ENCODE measurements around the gene PTGES2.

The PTGES2 gene

GRCh38 chr9:128127568-128127989 is at the start of gene PTGES2:
PTGES2 (minus strand) TSS chr9:128127729; CDS start chr9:128127717, 12 bp downstream.
- no peak for TF ChIP-seq JUND (IDR thresholded peaks at IDR 0.05; ENCODE audit: low read depth)
- peak; percentile 48 to 94 for DNase-seq (ENCODE audit: low read depth in 1 of 2, low spot score in 1 of 2)
- in situ Hi-C loops (cut with HindIII; ENCODE audit: low pct_unique_long_range_greater_than_20kb, low sequenced_read_pairs), result no loop called here

- no peak for TF ChIP-seq JUND (IDR thresholded peaks at IDR 0.05; ENCODE audit: low read depth)
- in situ Hi-C loops (cut with HindIII; ENCODE audit: low pct_unique_long_range_greater_than_20kb, low sequenced_read_pairs), result no loop called here
- DNase-seq (ENCODE audit: low read depth in 1 of 2, low spot score in 1 of 2), result no peak
Observed at GRCh38 chr9:128175726-128176125, 48.2 kb upstream of the PTGES2 start.

GRCh38 chr9:128175102-128175563 is 47.6 kb upstream of the PTGES2 start:
- in situ Hi-C loops (cut with HindIII; ENCODE audit: low pct_unique_long_range_greater_than_20kb, low sequenced_read_pairs), result no loop called here
- no peak for DNase-seq (ENCODE audit: low read depth in 1 of 2, low spot score in 1 of 2)
- TF ChIP-seq JUND (IDR thresholded peaks at IDR 0.05; ENCODE audit: low read depth), result no peak

GRCh38 chr9:128174062-128174461 is 46.5 kb upstream of the PTGES2 start:
- no peak for TF ChIP-seq JUND (IDR thresholded peaks at IDR 0.05; ENCODE audit: low read depth)

GRCh38 chr9:128169925-128170324 is 42.4 kb upstream of the PTGES2 start:
- DNase-seq (ENCODE audit: low read depth in 1 of 2, low spot score in 1 of 2), result no peak
- no peak for TF ChIP-seq JUND (IDR thresholded peaks at IDR 0.05; ENCODE audit: low read depth)
- in situ Hi-C loops (cut with HindIII; ENCODE audit: low pct_unique_long_range_greater_than_20kb, low sequenced_read_pairs), result no loop called here

More at GRCh38 chr9:128174062-128174461, 46.5 kb upstream of the PTGES2 start:
- in situ Hi-C loops (cut with HindIII; ENCODE audit: low pct_unique_long_range_greater_than_20kb, low sequenced_read_pairs), result no loop called here
- DNase-seq (ENCODE audit: low read depth in 1 of 2, low spot score in 1 of 2), result no peak

- in situ Hi-C loops (cut with HindIII; ENCODE audit: low pct_unique_long_range_greater_than_20kb, low sequenced_read_pairs), result no loop called here
- no peak for TF ChIP-seq JUND (IDR thresholded peaks at IDR 0.05; ENCODE audit: low read depth)
- DNase-seq (ENCODE audit: low read depth in 1 of 2, low spot score in 1 of 2), result no peak
Observed at GRCh38 chr9:128169492-128169891, 42.0 kb upstream of the PTGES2 start.

GRCh38 chr9:128168731-128169308 is 41.3 kb upstream of the PTGES2 start:
- DNase-seq (ENCODE audit: low read depth in 1 of 2, low spot score in 1 of 2), result no peak
- TF ChIP-seq JUND (IDR thresholded peaks at IDR 0.05; ENCODE audit: low read depth), result no peak
- in situ Hi-C loops (cut with HindIII; ENCODE audit: low pct_unique_long_range_greater_than_20kb, low sequenced_read_pairs), result no loop called here

GRCh38 chr9:128167209-128167608 is 39.7 kb upstream of the PTGES2 start:
- TF ChIP-seq JUND (IDR thresholded peaks at IDR 0.05; ENCODE audit: low read depth), result no peak
- in situ Hi-C loops (cut with HindIII; ENCODE audit: low pct_unique_long_range_greater_than_20kb, low sequenced_read_pairs), result no loop called here
- DNase-seq (ENCODE audit: low read depth in 1 of 2, low spot score in 1 of 2), result no peak

- in situ Hi-C loops (cut with HindIII; ENCODE audit: low pct_unique_long_range_greater_than_20kb, low sequenced_read_pairs), result no loop called here
- no peak for TF ChIP-seq JUND (IDR thresholded peaks at IDR 0.05; ENCODE audit: low read depth)
- DNase-seq (ENCODE audit: low read depth in 1 of 2, low spot score in 1 of 2), result no peak
Observed at GRCh38 chr9:128166169-128166568, 38.6 kb upstream of the PTGES2 start.

- DNase-seq (ENCODE audit: low read depth in 1 of 2, low spot score in 1 of 2), result no peak
- in situ Hi-C loops (cut with HindIII; ENCODE audit: low pct_unique_long_range_greater_than_20kb, low sequenced_read_pairs), result no loop called here
- no peak for TF ChIP-seq JUND (IDR thresholded peaks at IDR 0.05; ENCODE audit: low read depth)
Observed at GRCh38 chr9:128164307-128164885, 36.9 kb upstream of the PTGES2 start.

- in situ Hi-C loops (cut with HindIII; ENCODE audit: low pct_unique_long_range_greater_than_20kb, low sequenced_read_pairs), result no loop called here
- TF ChIP-seq JUND (IDR thresholded peaks at IDR 0.05; ENCODE audit: low read depth), result no peak
- no peak for DNase-seq (ENCODE audit: low read depth in 1 of 2, low spot score in 1 of 2)
Observed at GRCh38 chr9:128163523-128164306, 36.2 kb upstream of the PTGES2 start.

GRCh38 chr9:128163027-128163515 is 35.5 kb upstream of the PTGES2 start:
- in situ Hi-C loops (cut with HindIII; ENCODE audit: low pct_unique_long_range_greater_than_20kb, low sequenced_read_pairs), result no loop called here
- TF ChIP-seq JUND (IDR thresholded peaks at IDR 0.05; ENCODE audit: low read depth), result no peak
- DNase-seq (ENCODE audit: low read depth in 1 of 2, low spot score in 1 of 2), result no peak
